HepG2 (cell line): Measurements from ENCODE around the gene PFKL. TPM values are rescaled to one million over a fixed set of nuclear protein-coding genes. Genes with fewer than 3 reads are reported as not detected.

Experiments
- AFF4 ChIP-seq: sonication (generic); formaldehyde crosslinking; IDR thresholded peaks from 2 replicates; pipeline ENCODE4 v1.4.0; 2020; ENCODE audit warnings: missing genetic modification reagents
- BCL3 ChIP-seq: sonication (generic); formaldehyde crosslinking; IDR thresholded peaks from 2 replicates; pipeline ENCODE4 v1.5.1; 2020; ENCODE audit warnings: mild to moderate bottlenecking, missing genetic modification reagents, moderate library complexity
- BRCA1 ChIP-seq: sonication (generic); formaldehyde crosslinking; IDR thresholded peaks from 2 replicates; pipeline ENCODE4 v1.4.0; 2020; ENCODE audit warnings: missing genetic modification reagents
- CC2D1A ChIP-seq: sonication (generic); formaldehyde crosslinking; IDR thresholded peaks from 2 replicates; pipeline ENCODE4 v1.8.1; 2023; ENCODE audit warnings: mild to moderate bottlenecking, missing genetic modification reagents
- E2F5 ChIP-seq: sonication (generic); formaldehyde crosslinking; conservative IDR thresholded peaks from 2 replicates; pipeline ENCODE4 v1.4.0; 2020; ENCODE audit warnings: missing genetic modification reagents
- FOXP1 ChIP-seq, 2 experiments: fragments of 450-650 bp in 1 of 2; IDR thresholded peaks; 2 replicates each; pipeline ENCODE4 v1.6.1; 2017 to 2018; ENCODE audit warnings: antibody characterized with exemption in 1 of 2
- GLI4 ChIP-seq: sonication (generic); formaldehyde crosslinking; IDR thresholded peaks from 2 replicates; pipeline ENCODE4 v1.5.1; 2020; ENCODE audit warnings: missing genetic modification reagents, mild to moderate bottlenecking, moderate library complexity, borderline replicate concordance
- GPN1 ChIP-seq: sonication (generic); formaldehyde crosslinking; IDR thresholded peaks from 2 replicates; pipeline ENCODE4 v1.5.1; 2020; ENCODE audit warnings: missing genetic modification reagents, borderline replicate concordance
- JUN ChIP-seq: sonication (generic); formaldehyde crosslinking; IDR thresholded peaks from 2 replicates; pipeline ENCODE4 v1.4.0; 2020; ENCODE audit warnings: mild to moderate bottlenecking, missing genetic modification reagents
- KMT2A ChIP-seq: sonication (generic); formaldehyde crosslinking; IDR thresholded peaks from 2 replicates; pipeline ENCODE4 v1.4.0; 2020; ENCODE audit warnings: missing genetic modification reagents
- MLLT10 ChIP-seq: sonication (generic); formaldehyde crosslinking; IDR thresholded peaks from 2 replicates; pipeline ENCODE4 v1.4.0; 2020; ENCODE audit warnings: missing genetic modification reagents
- SRY ChIP-seq: sonication (generic); formaldehyde crosslinking; IDR thresholded peaks from 2 replicates; pipeline ENCODE4 v1.8.0; 2022; ENCODE audit warnings: mild to moderate bottlenecking, missing genetic modification reagents
- TERF1 ChIP-seq: sonication (generic); formaldehyde crosslinking; IDR thresholded peaks from 2 replicates; pipeline ENCODE4 v1.8.0; 2022; ENCODE audit warnings: mild to moderate bottlenecking, missing genetic modification reagents, moderate library complexity
- TFAP4 ChIP-seq: sonication (generic); IDR thresholded peaks from 2 replicates; pipeline ENCODE4 v1.6.1; 2016; ENCODE audit warnings: low read depth, borderline replicate concordance
- ZFP36L2 ChIP-seq: sonication (generic); formaldehyde crosslinking; IDR thresholded peaks from 2 replicates; pipeline ENCODE4 v1.4.0; 2020; ENCODE audit warnings: missing genetic modification reagents
- ZFP62 ChIP-seq: sonication (generic); formaldehyde crosslinking; IDR thresholded peaks from 2 replicates; pipeline ENCODE4 v1.4.0; 2020; ENCODE audit warnings: missing genetic modification reagents
- ZNF574 ChIP-seq: sonication (generic); formaldehyde crosslinking; IDR thresholded peaks from 2 replicates; pipeline ENCODE4 v1.4.0; 2020; ENCODE audit warnings: missing genetic modification reagents
- ZNF589 ChIP-seq: sonication (generic); formaldehyde crosslinking; conservative IDR thresholded peaks from 2 replicates; pipeline ENCODE4 v1.8.0; 2022; ENCODE audit warnings: mild to moderate bottlenecking, moderate library complexity, missing genetic modification reagents
- polyA plus RNA-seq, 8 experiments: library from polyadenylated mRNA; depleted of rRNA in 3 of 8; stranded (reverse) in 7 of 8; unstranded in 1 of 8; fragments of >200 nt; fragmentation: Illumina TruSeq in 4 of 8; extraction: Trizol in 4 of 8; gene quantifications; 2 replicates each; pipeline versions ENCODE4 v1.2.1 to v1.2.3, GENCODE V29; 2011 to 2016; ENCODE audit warnings: low read depth in 4 of 8, missing spikeins in 1 of 8, mixed read lengths in 1 of 8; ENCODE audit not compliant: insufficient read depth in 1 of 8
- total RNA-seq, 5 experiments: library from RNA; depleted of rRNA; stranded (reverse); fragments of >200 nt; fragmentation: Illumina TruSeq; extraction: Trizol; gene quantifications; 2 replicates each; pipeline ENCODE4 v1.2.3, GENCODE V29; 2016; ENCODE audit warnings: low read depth in 1 of 5

PFKL gene
- total and polyA plus RNA-seq, 2 of the 13 experiments (the other 11 are each of a cell fraction or from before 2014, with no cell fraction given) = 92.8 to 106 TPM

GRCh38 chr21:44299458-44300261, at the start of gene PFKL (continued):
- no peak for TF ChIP-seq JUN (CRISPR knock-in tag)
- TF ChIP-seq AFF4 (CRISPR knock-in tag) = no peak
- TF ChIP-seq TERF1 (CRISPR knock-in tag) = no peak
- no peak for TF ChIP-seq BRCA1 (CRISPR knock-in tag)
- TF ChIP-seq KMT2A (CRISPR knock-in tag) = 0 out of 2 replicates have a peak, but pooled peaks have one; percentile 29
- no peak for TF ChIP-seq FOXP1 (IDR thresholded peaks at IDR 0.05)
- no peak for TF ChIP-seq FOXP1 (CRISPR knock-in tag; IDR thresholded peaks at IDR 0.05)
- no peak for TF ChIP-seq GPN1 (CRISPR knock-in tag)
- no peak for TF ChIP-seq MLLT10 (CRISPR knock-in tag)
- TF ChIP-seq ZFP62 (CRISPR knock-in tag) = no peak
- TF ChIP-seq SRY (CRISPR knock-in tag) = 0 out of 2 replicates have a peak, but pooled peaks have one; percentile 31
- peak; percentile 43 for TF ChIP-seq ZNF574
- peak; percentile 38; the same call in 1 of the 2 replicates for TF ChIP-seq BCL3
- no peak for TF ChIP-seq ZNF589 (CRISPR knock-in tag)
- TF ChIP-seq ZFP36L2 (CRISPR knock-in tag) = peak; percentile 74; the same call in 1 of the 2 replicates
- peak; percentile 40; the same call in 1 of the 2 replicates for TF ChIP-seq E2F5 (CRISPR knock-in tag)
- 0 out of 2 replicates have a peak, but pooled peaks have one; percentile 25 for TF ChIP-seq CC2D1A
- no peak for TF ChIP-seq TFAP4
- peak; percentile 53; the same call in 1 of the 2 replicates for TF ChIP-seq GLI4
